B cell (primary cell): Measurements from ENCODE around the gene HSPBAP1.

Experiments used
- CTCF ChIP-seq: fragments of 200-600 bp; IDR thresholded peaks from one replicate; pipeline ENCODE4 v1.8.0; 2022; ENCODE audit warnings: antibody characterized with exemption, mild to moderate bottlenecking
- EZH2 ChIP-seq: IDR thresholded peaks from 2 replicates; pipeline ENCODE4 v1.6.1; 2012; ENCODE audit warnings: borderline replicate concordance, low read depth, mild to moderate bottlenecking, moderate library complexity, low read length; ENCODE audit not compliant: insufficient read depth, poor library complexity, severe bottlenecking

- TF ChIP-seq CTCF (no peak), EZH2 (no peak)
These were observed 9.2 kb downstream of the HSPBAP1 start for GRCh38 chr3:122784436-122784835.
